Skeletal muscle cell (primary cell): ENCODE results near the gene G6PC3.
"Not testable (repeated sequence)": the region's sequence is repeated elsewhere in the genome, so short reads cannot be mapped to it uniquely, and the experiment has no call there.

Experiments
- DNase-seq: peaks from one replicate; pipeline ENCODE4 v3.0.0-alpha.2; 2010; ENCODE audit warnings: low read depth
- H3K4me3 ChIP-seq: 2 replicates; pipeline ENCODE4 v1.5.1; 2011; ENCODE audit warnings: low read depth, mild to moderate bottlenecking, control low read depth, low read length, moderate library complexity

Gene G6PC3

DNA sequence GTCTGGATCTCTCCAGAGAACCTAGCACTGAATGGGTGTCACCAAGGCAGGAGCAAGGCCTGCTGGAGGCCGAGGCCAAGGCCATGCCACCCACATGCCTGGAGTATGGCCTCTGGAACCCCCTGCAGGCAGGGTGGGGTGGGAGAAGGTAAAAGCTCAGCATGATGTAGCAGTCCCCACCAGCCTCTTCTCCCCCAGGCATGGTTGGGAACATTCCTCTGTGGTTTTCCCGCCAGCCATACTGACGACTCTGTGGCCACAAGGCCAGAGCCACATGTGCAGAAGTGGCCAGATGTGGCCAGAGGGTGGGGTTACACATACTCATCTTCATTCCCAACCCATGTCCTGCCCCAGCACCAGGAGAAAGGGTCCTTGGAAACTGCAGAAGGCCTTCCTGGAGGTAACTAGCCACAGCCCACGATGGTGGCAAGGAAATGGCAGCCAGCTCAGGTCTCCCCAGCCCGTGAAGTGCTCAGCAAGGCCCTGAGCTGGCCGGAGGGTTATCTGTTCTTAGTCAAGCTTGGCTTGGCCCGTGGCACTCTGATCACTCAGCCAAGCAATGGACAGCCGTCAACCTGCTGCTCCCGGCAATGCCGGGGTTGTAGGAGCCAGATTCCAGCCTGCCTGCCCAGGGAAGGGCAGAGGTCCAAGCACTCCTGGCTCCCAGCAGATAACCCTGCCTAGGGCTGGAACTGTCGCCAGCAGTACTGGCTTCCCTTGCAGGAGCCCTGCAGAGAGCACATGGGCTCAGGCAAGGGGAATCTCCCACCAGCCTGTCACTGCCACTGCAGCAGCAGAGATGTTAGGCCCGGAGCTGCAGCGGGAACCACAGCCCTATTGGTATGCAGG lies 26.8 kb downstream of the G6PC3 start:
- DNase-seq = peak; percentile 61

DNA sequence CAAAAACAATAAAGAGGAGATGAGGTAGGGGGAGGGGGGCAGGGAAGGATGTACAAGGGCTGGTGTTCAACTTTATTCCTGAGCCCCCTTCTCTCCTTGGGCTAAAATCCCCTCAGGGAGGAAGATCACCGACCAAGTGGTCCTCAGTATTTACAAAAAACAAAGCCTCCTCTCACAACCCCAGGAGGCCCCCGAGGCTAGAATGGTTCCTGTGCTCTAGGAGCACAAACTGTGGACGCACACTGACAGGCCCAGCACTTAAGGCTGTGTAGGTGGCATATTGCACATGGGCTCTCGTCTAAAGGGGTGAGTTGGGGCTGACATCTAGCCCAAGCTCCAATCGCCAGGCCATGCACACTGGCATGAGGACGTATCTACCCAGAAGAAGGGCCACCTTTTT lies 31.3 kb downstream of the G6PC3 start:
- not testable (repeated sequence) for DNase-seq, H3K4me3 ChIP-seq

More for the DNA sequence above, 26.8 kb downstream of the G6PC3 start:
- H3K4me3 ChIP-seq = no peak overlapping the region

DNA sequence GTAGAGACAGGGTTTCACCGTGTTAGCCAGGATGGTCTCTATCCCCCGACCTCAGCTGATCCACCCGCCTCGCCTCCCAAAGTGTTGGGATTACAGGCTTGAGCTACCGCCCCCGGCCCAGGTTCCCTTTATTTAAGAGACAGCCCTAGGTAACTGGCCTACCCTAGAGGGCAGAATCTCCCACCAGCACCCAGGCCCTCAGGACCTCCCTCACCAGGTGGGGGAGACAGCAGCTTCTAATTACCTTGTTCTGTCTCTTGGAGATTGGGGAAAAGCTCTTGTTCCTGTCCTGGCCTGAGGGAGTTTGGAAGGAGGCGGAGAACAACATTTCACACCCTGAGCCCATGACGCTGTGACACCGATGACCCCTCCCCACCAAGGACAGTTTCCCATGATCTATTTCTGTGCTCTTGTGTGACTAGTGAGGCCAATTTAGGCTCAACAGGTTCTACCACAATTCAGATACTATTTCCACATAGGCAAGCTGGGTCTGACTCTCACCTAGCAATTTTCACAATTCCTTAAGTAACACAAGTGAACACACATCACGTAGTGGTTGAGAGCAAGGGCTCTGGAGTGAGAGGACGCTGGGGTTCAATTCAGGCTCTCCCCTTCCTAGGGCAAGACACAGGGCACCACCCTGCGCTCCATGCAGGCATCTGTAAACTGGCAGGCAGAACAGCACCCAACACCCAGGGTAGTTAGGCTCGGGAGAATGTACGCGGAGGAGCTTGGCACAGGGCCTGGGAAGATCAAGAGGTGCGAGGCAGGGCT lies 32.5 kb downstream of the G6PC3 start:
- DNase-seq = no peak
- H3K4me3 ChIP-seq = no peak overlapping the region

GRCh38 chr17:44105483-44105882 lies 34.9 kb downstream of the G6PC3 start:
- no peak overlapping the region for H3K4me3 ChIP-seq
- DNase-seq = no peak

- DNase-seq = no peak
- no peak overlapping the region for H3K4me3 ChIP-seq
Measured at GRCh38 chr17:44105941-44106340, 35.4 kb downstream of the G6PC3 start.

GRCh38 chr17:44106801-44107200 lies 36.3 kb downstream of the G6PC3 start:
- H3K4me3 ChIP-seq = no peak overlapping the region
- DNase-seq = no peak

DNA sequence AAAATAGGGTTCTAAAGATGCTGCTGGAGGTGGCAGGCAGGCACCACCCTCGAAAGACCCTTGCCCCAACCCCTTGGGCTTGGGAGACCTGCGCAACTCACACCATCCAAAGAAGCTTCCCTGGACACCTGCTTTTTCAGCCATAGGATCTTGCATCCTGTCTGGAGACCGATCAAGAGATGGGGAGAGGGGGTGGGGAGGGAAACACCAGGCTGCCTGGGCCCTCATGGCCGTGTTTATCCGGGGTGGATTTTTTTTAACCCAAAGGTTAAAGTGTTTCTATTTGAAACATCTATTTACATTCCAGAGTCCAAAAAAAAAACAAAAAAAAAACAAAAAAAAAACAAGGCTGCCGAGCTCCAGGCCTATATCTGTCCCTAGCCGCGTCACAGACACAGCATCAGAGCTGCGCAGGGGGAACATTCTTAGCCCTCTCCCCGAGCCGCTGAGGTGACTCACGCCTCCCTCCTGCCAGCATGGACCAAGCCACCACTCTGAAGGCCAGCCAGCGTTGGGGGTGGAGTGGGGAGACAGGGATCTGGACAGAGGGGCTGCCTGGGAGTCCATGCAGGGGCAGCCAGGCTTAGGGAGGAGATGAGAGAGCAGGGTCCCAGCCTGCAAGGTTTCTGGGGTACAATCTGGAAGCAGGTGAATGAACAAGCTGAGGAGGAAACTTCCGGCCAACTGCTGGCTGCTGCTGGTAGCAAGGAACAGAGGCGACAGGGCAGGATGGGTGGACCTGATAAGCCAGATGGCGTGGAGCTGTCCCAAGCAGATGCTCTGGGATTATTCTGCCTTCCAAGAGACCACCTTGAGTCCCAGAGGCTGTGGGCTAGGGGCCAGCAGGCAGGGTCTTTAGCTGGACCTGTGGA lies 38.1 kb downstream of the G6PC3 start:
- H3K4me3 ChIP-seq = no peak overlapping the region
- DNase-seq = peak; percentile 86

DNA sequence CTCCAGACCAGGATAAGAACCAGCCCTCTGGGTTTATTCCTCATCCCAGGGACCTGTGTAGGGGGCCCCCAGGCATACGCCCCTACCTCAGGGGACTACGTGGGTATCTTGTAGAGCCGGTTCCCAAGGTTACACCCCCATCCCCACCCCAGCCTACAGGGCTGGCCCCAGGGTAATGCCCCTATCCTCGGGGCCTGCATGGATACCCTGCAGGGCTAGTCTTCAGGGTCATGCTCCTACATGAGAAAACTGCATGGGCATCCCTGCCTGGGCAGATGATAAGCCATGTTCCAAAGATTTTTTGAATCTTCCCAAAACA lies 38.7 kb downstream of the G6PC3 start:
- H3K4me3 ChIP-seq = no peak overlapping the region
- DNase-seq = no peak

- DNase-seq = no peak
- H3K4me3 ChIP-seq = peak overlapping the region; percentile 36
Measured at GRCh38 chr17:44110011-44110686, 39.6 kb downstream of the G6PC3 start.

DNA sequence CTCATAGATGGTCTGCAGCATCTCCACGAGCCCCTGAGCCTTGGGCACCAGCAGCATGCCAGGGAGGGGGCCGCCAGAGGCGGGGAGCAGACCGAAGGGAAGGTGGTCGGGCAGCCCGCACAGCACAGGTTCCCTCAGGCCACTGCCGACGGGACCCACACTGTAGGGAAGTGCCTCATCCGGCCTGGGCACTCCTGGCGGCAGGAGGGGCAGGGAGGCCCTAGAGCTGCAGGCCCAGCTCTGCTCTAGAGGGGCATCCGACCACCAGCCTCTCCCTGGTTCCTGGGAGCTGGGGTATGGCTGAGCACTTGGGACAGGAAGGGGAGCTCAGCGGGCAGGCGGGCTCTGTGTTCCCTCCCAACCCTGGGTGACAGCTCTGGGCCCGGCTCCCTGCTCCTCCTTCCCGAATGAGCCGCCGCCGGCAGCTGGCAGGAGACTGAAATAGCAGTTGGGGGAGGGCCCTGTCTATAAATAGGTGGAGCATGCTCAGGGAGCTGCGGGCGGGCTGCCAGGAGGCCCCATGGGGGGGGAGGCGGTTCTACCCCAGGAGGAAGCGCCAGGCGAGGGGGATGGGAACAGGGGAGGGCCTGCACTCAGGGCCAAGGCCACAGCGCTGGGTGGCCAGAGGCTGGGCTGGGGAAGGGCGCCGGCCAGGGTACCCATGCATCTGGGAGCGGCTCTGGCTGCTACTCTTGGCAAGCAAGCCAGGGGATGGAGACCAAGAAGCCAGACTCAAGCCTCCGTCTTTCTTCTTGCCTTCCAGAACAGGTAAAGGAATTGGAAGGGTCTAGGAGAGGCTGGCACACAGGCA lies 40.5 kb downstream of the G6PC3 start:
- peak; percentile 76 for DNase-seq

GRCh38 chr17:44111777-44112176 lies 41.2 kb downstream of the G6PC3 start:
- H3K4me3 ChIP-seq = no peak overlapping the region

More for the DNA sequence above, 40.5 kb downstream of the G6PC3 start:
- peak overlapping the region; percentile 36 for H3K4me3 ChIP-seq

GRCh38 chr17:44112284-44113280 lies 42.0 kb downstream of the G6PC3 start:
- DNase-seq = no peak
- no peak overlapping the region for H3K4me3 ChIP-seq

More at GRCh38 chr17:44111777-44112176, 41.2 kb downstream of the G6PC3 start:
- DNase-seq = no peak

- no peak overlapping the region for H3K4me3 ChIP-seq
- DNase-seq = no peak
Measured at GRCh38 chr17:44113382-44113781, 42.8 kb downstream of the G6PC3 start.

DNA sequence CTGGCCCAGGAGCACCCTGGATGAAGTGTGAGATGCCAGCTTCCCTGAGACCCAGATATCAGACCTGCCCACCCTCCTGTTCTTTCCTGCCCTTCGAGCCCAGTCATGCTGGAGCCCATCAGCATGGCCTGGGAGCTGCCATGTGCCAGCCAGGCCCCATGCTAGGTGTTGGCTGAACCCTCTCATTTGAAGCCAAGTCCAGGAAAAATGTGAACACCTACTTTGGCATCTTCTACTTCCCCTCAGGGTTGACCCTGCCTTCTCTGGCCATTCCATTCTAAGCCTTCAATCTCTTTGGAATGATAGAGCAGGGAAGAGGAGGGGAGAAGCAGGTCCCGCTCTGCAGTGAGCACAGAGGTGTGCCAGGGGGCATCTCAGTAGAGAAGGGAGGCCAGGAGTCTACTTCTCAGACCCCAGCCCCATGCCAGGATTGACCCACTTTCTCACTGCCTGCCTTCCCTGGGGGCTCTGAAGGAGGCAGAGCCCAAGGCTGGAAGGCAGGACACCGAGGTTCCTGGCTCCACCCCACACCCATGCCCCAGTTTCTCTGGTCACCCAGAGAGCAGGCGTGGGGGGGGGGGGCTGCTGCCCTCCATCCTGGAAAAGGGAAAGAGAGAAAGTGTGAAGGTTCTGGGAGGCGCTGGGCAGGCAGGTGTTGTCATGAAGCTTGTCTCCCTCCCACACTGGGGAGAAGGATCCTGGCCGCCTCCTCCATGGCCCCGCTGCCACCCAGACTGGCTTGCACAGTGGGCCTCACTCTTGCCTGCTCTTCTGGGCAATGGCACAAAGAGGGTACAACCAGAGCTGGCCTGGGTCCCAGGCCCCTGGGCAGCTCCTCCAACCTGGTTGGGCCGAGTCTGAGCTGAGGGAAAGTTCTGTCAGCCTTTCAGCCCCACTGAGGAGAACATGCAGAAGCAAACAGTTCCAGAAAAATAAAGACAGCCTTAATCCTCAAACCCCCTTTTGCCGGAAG lies 43.6 kb downstream of the G6PC3 start:
- DNase-seq = no peak
- no peak overlapping the region for H3K4me3 ChIP-seq

GRCh38 chr17:44115585-44116415 lies 45.3 kb downstream of the G6PC3 start:
- H3K4me3 ChIP-seq = no peak overlapping the region
- DNase-seq = no peak
